GM23338 (cell line): ENCODE measurements around the gene TOLLIP. TPM values are rescaled to one million over a fixed set of nuclear protein-coding genes. Genes with fewer than 3 reads are reported as not detected.

ENCODE experiments used
- ATAC-seq: fragments of 200-7000 bp; cut with Tn5 transposase; 3 replicates; pipeline ENCODE4 v1.9.1; 2020
- DNase-seq: peaks from one replicate; pipeline ENCODE4 v3.0.0-alpha.2; 2015; ENCODE audit warnings: low spot score
- H2AFZ ChIP-seq: fragments of 200-600 bp; sonication (generic); 2 replicates; pipeline ENCODE4 v1.8.0; 2016; ENCODE audit warnings: antibody characterized with exemption, mild to moderate bottlenecking, moderate library complexity
- H3F3A ChIP-seq: fragments of 200-600 bp; sonication (generic); replicated peaks from 2 replicates; pipeline ENCODE4 v1.8.0; 2017; ENCODE audit warnings: antibody characterized with exemption, mixed run types, low read depth
- H3K27ac ChIP-seq: fragments of 200-600 bp; sonication (generic); 2 replicates; pipeline ENCODE4 v1.6.1; 2016; ENCODE audit warnings: low read depth
- H3K27me3 ChIP-seq: fragments of 200-600 bp; sonication (generic); 2 replicates; pipeline ENCODE4 v1.8.0; 2016; ENCODE audit warnings: mild to moderate bottlenecking, mixed run types, moderate library complexity; ENCODE audit not compliant: insufficient read depth
- H3K36me3 ChIP-seq: fragments of 200-600 bp; sonication (generic); 2 replicates; pipeline ENCODE4 v1.8.0; 2016; ENCODE audit warnings: mild to moderate bottlenecking; ENCODE audit not compliant: insufficient read depth
- H3K4me1 ChIP-seq: fragments of 200-600 bp; sonication (generic); 2 replicates; pipeline ENCODE4 v1.8.0; 2016; ENCODE audit warnings: mild to moderate bottlenecking, moderate library complexity; ENCODE audit not compliant: insufficient read depth
- H3K4me2 ChIP-seq: fragments of 200-600 bp; sonication (generic); 2 replicates; pipeline ENCODE4 v1.7.1; 2017; ENCODE audit warnings: mixed run types
- H3K4me3 ChIP-seq: fragments of 200-600 bp; sonication (generic); 2 replicates; pipeline ENCODE4 v1.6.1; 2016; ENCODE audit warnings: mixed run types
- H3K79me2 ChIP-seq: fragments of 200-600 bp; sonication (generic); replicated peaks from 2 replicates; pipeline ENCODE4 v1.8.0; 2017; ENCODE audit warnings: mild to moderate bottlenecking; ENCODE audit not compliant: insufficient read depth
- H3K9me2 ChIP-seq: fragments of 200-600 bp; sonication (generic); 2 replicates; pipeline ENCODE4 v1.8.0; 2017; ENCODE audit not compliant: insufficient read depth
- H4K20me1 ChIP-seq: fragments of 200-600 bp; sonication (generic); replicated peaks from 2 replicates; pipeline ENCODE4 v1.8.0; 2017; ENCODE audit warnings: mild to moderate bottlenecking; ENCODE audit not compliant: insufficient read depth
- H3K27ac Mint-ChIP-seq: 2 replicates; pipeline ENCODE4 v1.8.0; 2020; ENCODE audit warnings: inconsistent platforms, mild to moderate bottlenecking, moderate library complexity, mixed read lengths
- H3K27me3 Mint-ChIP-seq: 3 replicates; pipeline ENCODE4 v1.8.0; 2022; ENCODE audit warnings: low read depth, mild to moderate bottlenecking, moderate library complexity, mixed read lengths, inconsistent platforms; ENCODE audit not compliant: insufficient read depth, poor library complexity
- H3K36me3 Mint-ChIP-seq: 3 replicates; pipeline ENCODE4 v1.8.0; 2021; ENCODE audit warnings: low read depth, mild to moderate bottlenecking, inconsistent platforms, moderate library complexity, mixed read lengths
- H3K4me1 Mint-ChIP-seq: 3 replicates; pipeline ENCODE4 v1.8.0; 2020; ENCODE audit warnings: mild to moderate bottlenecking, inconsistent platforms, mixed read lengths
- H3K4me3 Mint-ChIP-seq: 3 replicates; pipeline ENCODE4 v1.8.0; 2021; ENCODE audit warnings: moderate library complexity, mild to moderate bottlenecking, inconsistent platforms, mixed read lengths
- H3K9me3 Mint-ChIP-seq: 3 replicates; pipeline ENCODE4 v1.8.0; 2020; ENCODE audit warnings: moderate library complexity, mild to moderate bottlenecking, inconsistent platforms, mixed read lengths
- CREB1 ChIP-seq: fragments of 250-450 bp; sonication (Bioruptor Pico); IDR thresholded peaks from 2 replicates; pipeline ENCODE4 v1.5.0; 2020; ENCODE audit warnings: low read depth, mild to moderate bottlenecking, moderate library complexity
- EZH2 ChIP-seq: fragments of 200-600 bp; sonication (generic); IDR thresholded peaks from one replicate; pipeline ENCODE4 v1.8.0; 2017; ENCODE audit warnings: antibody characterized with exemption, mild to moderate bottlenecking, low read depth; ENCODE audit not compliant: unreplicated experiment
- JUNB ChIP-seq: IDR thresholded peaks from one replicate; pipeline ENCODE4 v1.6.1; 2016; ENCODE audit warnings: antibody characterized with exemption; ENCODE audit not compliant: unreplicated experiment
- NANOG ChIP-seq: IDR thresholded peaks from 2 replicates; pipeline ENCODE4 v1.6.1; 2016; ENCODE audit warnings: antibody characterized with exemption, borderline replicate concordance
- POLR2AphosphoS5 ChIP-seq: IDR thresholded peaks from 2 replicates; pipeline ENCODE4 v1.6.1; 2016; ENCODE audit warnings: antibody characterized with exemption, low read depth
- STAT1 ChIP-seq: IDR thresholded peaks from one replicate; pipeline ENCODE4 v1.6.1; 2016; ENCODE audit warnings: antibody characterized with exemption; ENCODE audit not compliant: unreplicated experiment
- ZNF114 ChIP-seq: fragments of 250-450 bp; sonication (Bioruptor Pico); IDR thresholded peaks from 2 replicates; pipeline ENCODE4 v1.5.0; 2020; ENCODE audit warnings: mild to moderate bottlenecking, moderate library complexity
- polyA plus RNA-seq: library from polyadenylated mRNA; unstranded; fragments of >200 nt; fragmentation: Nextera tagmentation; extraction: Ambion mirVana; gene quantifications from 2 replicates; pipeline ENCODE4 v1.2.1, GENCODE V29; 2016
- total RNA-seq: library from RNA; depleted of rRNA; stranded (reverse); fragments of >200 nt; shearing (Covaris generic); gene quantifications from 2 replicates; pipeline ENCODE4 v1.2.3, GENCODE V29; 2014
- TF ChIP-seq, protein P1 (sequence below): IDR thresholded peaks from 2 replicates; pipeline ENCODE4 v1.6.1; 2016; ENCODE audit warnings: antibody characterized with exemption
- TF ChIP-seq, protein P2 (sequence below), 2 experiments: fragments of 200-600 bp in 1 of 2; sonication (generic) in 1 of 2; conservative IDR thresholded peaks; 2 replicates each; pipeline versions ENCODE4 v1.5.1 to v1.6.1; 2016 to 2017; ENCODE audit warnings: antibody characterized with exemption in 2 of 2, low read depth in 2 of 2, mild to moderate bottlenecking in 2 of 2, moderate library complexity in 1 of 2

TOLLIP gene
- total and polyA plus RNA-seq, 2 experiments from 2014 or later = 13.5 to 18.0 TPM

DNA sequence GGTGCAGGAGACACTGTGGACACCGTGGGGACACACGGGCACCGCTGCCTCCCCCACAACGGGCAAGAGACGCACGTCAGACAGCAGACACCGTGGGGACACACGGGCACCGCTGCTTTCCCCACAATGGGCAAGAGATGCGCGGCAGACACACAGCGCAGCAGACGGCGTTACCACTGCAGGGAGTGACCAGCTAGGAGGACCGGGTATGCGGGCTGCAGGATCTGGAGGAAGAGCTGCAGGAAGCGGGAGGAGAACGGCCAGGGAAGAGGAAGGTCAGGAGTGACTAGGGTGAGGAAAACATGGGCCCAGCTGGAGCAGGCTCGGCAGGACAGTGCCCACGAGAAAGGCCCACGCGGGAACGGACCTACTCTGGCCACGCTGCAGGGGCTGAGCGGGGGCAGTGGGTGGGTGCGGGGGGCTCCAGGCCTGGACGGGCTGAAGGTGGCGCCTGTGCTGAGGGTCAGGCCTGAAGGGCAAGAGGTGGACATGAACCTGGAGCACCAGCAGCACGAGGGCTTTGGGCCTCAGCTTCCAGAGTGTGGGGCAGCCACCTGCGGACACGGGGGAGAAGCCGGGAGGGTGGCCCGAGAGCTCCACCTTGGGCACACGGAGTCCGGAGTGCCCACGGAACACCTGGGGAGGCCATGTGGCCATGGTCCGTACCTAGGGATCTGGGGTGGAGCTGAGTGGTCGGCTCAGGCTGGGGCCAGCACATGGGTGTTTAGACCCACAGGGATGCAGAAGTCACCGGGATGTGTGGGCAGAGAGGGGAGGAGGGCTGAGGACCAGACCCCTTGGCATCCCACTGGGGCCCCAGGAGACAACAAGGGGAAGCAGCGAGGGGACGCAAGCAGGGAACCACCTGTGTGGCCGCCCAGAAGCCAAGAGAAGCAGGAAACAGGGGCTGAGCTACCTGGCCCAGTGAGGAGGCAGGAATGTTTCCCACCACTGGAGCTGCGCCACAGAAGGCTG is 16.5 kb downstream of the TOLLIP start:
- Histone ChIP-seq H3K36me3 (no peaks in the 10 kb centered on the region), H3K4me1 (no peaks in the 10 kb centered on the region), H3K27ac (no peak overlapping the region), H3K27me3 (no peaks in the 10 kb centered on the region), H4K20me1 (no peaks in the 10 kb centered on the region), H3K4me3 (no peak overlapping the region), H3K9me2 (no peaks in the 10 kb centered on the region), H2AFZ (no peak overlapping the region), H3K79me2 (peaks cover 12% of the 10 kb centered on the region), H3F3A (0 out of 2 replicates have a peak, but pooled peaks cover 3% of the 10 kb centered on the region), H3K4me2 (no peak overlapping the region)
- Mint-ChIP-seq H3K36me3 (peaks cover 37% of the 10 kb centered on the region), H3K27me3 (peaks cover 2% of the 10 kb centered on the region), H3K9me3 (peaks cover 1% of the 10 kb centered on the region; the same call in 1 of the 3 replicates), H3K4me3 (no peak overlapping the region), H3K27ac (no peak overlapping the region), H3K4me1 (no peaks in the 10 kb centered on the region)
- ATAC-seq (no peak), DNase-seq (no peak)
- TF ChIP-seq STAT1 (no peak), EZH2 (no peak), NANOG (no peak), ZNF114 (CRISPR knock-in tag) (no peak), JUNB (no peak), POLR2AphosphoS5 (no peak)
- TF ChIP-seq, protein P1, sequence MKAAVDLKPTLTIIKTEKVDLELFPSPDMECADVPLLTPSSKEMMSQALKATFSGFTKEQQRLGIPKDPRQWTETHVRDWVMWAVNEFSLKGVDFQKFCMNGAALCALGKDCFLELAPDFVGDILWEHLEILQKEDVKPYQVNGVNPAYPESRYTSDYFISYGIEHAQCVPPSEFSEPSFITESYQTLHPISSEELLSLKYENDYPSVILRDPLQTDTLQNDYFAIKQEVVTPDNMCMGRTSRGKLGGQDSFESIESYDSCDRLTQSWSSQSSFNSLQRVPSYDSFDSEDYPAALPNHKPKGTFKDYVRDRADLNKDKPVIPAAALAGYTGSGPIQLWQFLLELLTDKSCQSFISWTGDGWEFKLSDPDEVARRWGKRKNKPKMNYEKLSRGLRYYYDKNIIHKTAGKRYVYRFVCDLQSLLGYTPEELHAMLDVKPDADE = no peak
- TF ChIP-seq, protein P2, sequence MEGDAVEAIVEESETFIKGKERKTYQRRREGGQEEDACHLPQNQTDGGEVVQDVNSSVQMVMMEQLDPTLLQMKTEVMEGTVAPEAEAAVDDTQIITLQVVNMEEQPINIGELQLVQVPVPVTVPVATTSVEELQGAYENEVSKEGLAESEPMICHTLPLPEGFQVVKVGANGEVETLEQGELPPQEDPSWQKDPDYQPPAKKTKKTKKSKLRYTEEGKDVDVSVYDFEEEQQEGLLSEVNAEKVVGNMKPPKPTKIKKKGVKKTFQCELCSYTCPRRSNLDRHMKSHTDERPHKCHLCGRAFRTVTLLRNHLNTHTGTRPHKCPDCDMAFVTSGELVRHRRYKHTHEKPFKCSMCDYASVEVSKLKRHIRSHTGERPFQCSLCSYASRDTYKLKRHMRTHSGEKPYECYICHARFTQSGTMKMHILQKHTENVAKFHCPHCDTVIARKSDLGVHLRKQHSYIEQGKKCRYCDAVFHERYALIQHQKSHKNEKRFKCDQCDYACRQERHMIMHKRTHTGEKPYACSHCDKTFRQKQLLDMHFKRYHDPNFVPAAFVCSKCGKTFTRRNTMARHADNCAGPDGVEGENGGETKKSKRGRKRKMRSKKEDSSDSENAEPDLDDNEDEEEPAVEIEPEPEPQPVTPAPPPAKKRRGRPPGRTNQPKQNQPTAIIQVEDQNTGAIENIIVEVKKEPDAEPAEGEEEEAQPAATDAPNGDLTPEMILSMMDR (conservative IDR thresholded peaks at IDR 0.05; ENCODE audit: low read depth in 2 of 2) = no peak

DNA sequence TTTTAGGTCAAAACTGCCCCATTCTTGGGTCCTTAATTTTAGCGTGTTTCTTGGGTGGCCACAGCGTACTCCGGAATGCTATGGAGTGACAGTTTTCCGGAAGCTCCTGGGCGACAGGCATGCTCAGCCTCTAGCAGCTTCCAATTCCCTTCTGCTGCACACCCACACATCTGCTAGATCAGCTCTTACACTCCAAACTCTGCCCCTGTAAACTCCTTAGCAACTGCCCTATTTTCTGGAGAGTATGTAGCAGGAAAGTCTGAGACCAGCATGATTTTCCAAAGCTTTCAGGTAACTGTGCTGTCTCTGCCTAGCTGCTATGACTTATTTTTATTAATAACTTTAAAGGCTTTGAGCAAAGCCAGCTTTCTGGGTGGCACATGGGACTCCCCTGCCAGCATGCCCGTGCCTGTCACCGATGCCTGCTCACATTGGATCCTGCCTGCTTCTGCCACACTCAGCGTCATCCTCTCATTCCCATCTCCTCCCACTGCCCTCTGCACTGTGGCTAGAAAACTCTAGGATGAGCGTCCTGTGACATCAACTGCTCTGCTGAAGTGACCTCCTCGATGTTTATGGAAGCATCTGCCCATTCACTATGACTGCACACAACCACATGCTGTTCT is 17.3 kb downstream of the TOLLIP start:
- no peaks in the 10 kb centered on the region for H3K4me1 Mint-ChIP-seq
- H3K36me3 ChIP-seq = no peaks in the 10 kb centered on the region
- no peak overlapping the region for H2AFZ ChIP-seq
- no peaks in the 10 kb centered on the region for H4K20me1 ChIP-seq
- no peak overlapping the region for H3K27ac ChIP-seq
- DNase-seq (no peak), ATAC-seq (no peak)
- no peaks in the 10 kb centered on the region for H3K4me1 ChIP-seq
- no peaks in the 10 kb centered on the region for H3K27me3 ChIP-seq
- H3K4me2 ChIP-seq = no peak overlapping the region
- H3K9me3 Mint-ChIP-seq = peaks cover 4% of the 10 kb centered on the region; the same call in 2 of the 3 replicates
- peaks cover 2% of the 10 kb centered on the region for H3K27me3 Mint-ChIP-seq
- H3K27ac Mint-ChIP-seq = 0 out of 2 replicates have a peak overlapping the region, but pooled peaks have one; percentile 62
- H3K79me2 ChIP-seq = peaks cover 6% of the 10 kb centered on the region; the same call in 1 of the 2 replicates
- H3F3A ChIP-seq = 0 out of 2 replicates have a peak, but pooled peaks cover 3% of the 10 kb centered on the region
- H3K9me2 ChIP-seq = no peaks in the 10 kb centered on the region
- H3K4me3 ChIP-seq = no peak overlapping the region
- H3K36me3 Mint-ChIP-seq = peaks cover 41% of the 10 kb centered on the region
- H3K4me3 Mint-ChIP-seq = no peak overlapping the region
- TF ChIP-seq, protein P1 = no peak
- no peak for TF ChIP-seq CREB1
